Vagina (tissue), 2 donors: Measurements from ENCODE around the gene DLG2.

Source experiments
- CTCF ChIP-seq, 3 experiments: fragments of 450-650 bp in 2 of 3; fragments of 200-600 bp in 1 of 3; sonication (generic) in 1 of 3; IDR thresholded peaks; one replicate each; pipeline ENCODE4 v1.5.1; 2017 to 2019; ENCODE audit warnings: antibody characterized with exemption in 3 of 3, mild to moderate bottlenecking in 2 of 3, moderate library complexity in 2 of 3
- POLR2A ChIP-seq, 2 donors: fragments of 450-650 bp; IDR thresholded peaks; one replicate each; pipeline ENCODE4 v1.6.1; 2017; ENCODE audit warnings: antibody characterized with exemption in 2 of 2, mild to moderate bottlenecking in 2 of 2, moderate library complexity in 2 of 2

GRCh38 chr11:84871116-84871515 is 756.0 kb downstream of the DLG2 start:
- TF ChIP-seq POLR2A (IDR thresholded peaks at IDR 0.05) (no peak), CTCF (IDR thresholded peaks at IDR 0.05) (no peak)
